A549 treated with AZD2906 at 1 μM for 4 hours (cell line): ENCODE results near the gene HVCN1. TPM values are rescaled to one million over a fixed set of nuclear protein-coding genes. Genes with fewer than 3 reads are reported as not detected.

Experiments
- total RNA-seq: library from RNA; stranded (reverse); fragments of 200-300 nt; extraction: Qiagen RNA extraction; gene quantifications from 5 replicates; pipeline ENCODE4 v1.2.3, GENCODE V29; 2022

The HVCN1 gene
- 0.40 to 0.86 TPM (median 0.72 TPM) in 5 replicates for total RNA-seq

GRCh38 chr12:110688446-110689280, at the start of gene HVCN1:
TSS of gene HVCN1 (minus strand) at chr12:110689115. CDS start at chr12:110683245, 5,870 bp downstream.

GRCh38 chr12:110613771-110614684, 74.9 kb downstream of the HVCN1 start, which contains the start of gene TCTN1:
TSS of gene TCTN1 (plus strand) at chr12:110614129. CDS start at chr12:110614183, 54 bp downstream.

Other genes with a start within 250 kb of the HVCN1 start
- 433 to 773 TPM (median 446 TPM) in 5 replicates for gene ARPC3, start 238.8 kb downstream of the HVCN1 start, total RNA-seq
- gene GPN3, start 220.9 kb downstream of the HVCN1 start, total RNA-seq, result 31.7 to 35.7 TPM (median 32.1 TPM) in 5 replicates
- gene FAM216A, start 220.3 kb downstream of the HVCN1 start, total RNA-seq, result 17.5 to 20.1 TPM (median 18.4 TPM) in 5 replicates
- gene VPS29, start 187.0 kb downstream of the HVCN1 start, total RNA-seq, result 143 to 164 TPM (median 156 TPM) in 5 replicates
- gene RAD9B, start 186.8 kb downstream of the HVCN1 start, total RNA-seq, result 0.22 to 0.32 TPM (median 0.26 TPM) in 5 replicates
- 29.0 to 33.6 TPM (median 32.0 TPM) in 5 replicates for gene PPTC7, start 105.8 kb downstream of the HVCN1 start, total RNA-seq
- 27.1 to 32.8 TPM (median 31.6 TPM) in 5 replicates for gene TCTN1, start 75.0 kb downstream of the HVCN1 start, total RNA-seq
- gene PPP1CC, start 53.8 kb upstream of the HVCN1 start, total RNA-seq, result 141 to 160 TPM (median 148 TPM) in 5 replicates
- 0.05 to 0.09 TPM (median 0.06 TPM) in 3 of 5 replicates, not detected in the others for gene CCDC63, start 157.9 kb upstream of the HVCN1 start, total RNA-seq
- gene MYL2, start 231.5 kb upstream of the HVCN1 start, total RNA-seq, result 0.84 to 1.3 TPM (median 1.1 TPM) in 5 replicates